ENCODE measurements around the gene ZNF32. TPM values are rescaled to one million over a fixed set of nuclear protein-coding genes. Genes with fewer than 3 reads are reported as not detected.

ZNF32 gene
- total RNA-seq, 1 donor from 2014 or later, result 13.9 TPM

Other genes starting within 250 kb of the ZNF32 start
- 430 and 439 TPM in 2 replicates for gene HNRNPF, start 239.7 kb downstream of the ZNF32 start, total RNA-seq
- gene ZNF487, start 211.8 kb downstream of the ZNF32 start, total RNA-seq, result 3.4 TPM in 2 replicates
- gene ZNF239, start 74.3 kb downstream of the ZNF32 start, total RNA-seq, result 0.96 and 1.4 TPM in 2 replicates
- gene ZNF485, start 42.4 kb downstream of the ZNF32 start, total RNA-seq, result 2.8 and 3.1 TPM in 2 replicates